ENCODE data around the gene DDX1. TPM values are rescaled to one million over a fixed set of nuclear protein-coding genes. Genes with fewer than 3 reads are reported as not detected.
A peak's percentile ranks its signal among the peaks of the same experiment; 100 is the strongest.

Gene DDX1
- total and polyA plus RNA-seq, 2 of the 4 experiments (the other 2 are of a cell fraction), result 73.6 to 74.9 TPM

DNA sequence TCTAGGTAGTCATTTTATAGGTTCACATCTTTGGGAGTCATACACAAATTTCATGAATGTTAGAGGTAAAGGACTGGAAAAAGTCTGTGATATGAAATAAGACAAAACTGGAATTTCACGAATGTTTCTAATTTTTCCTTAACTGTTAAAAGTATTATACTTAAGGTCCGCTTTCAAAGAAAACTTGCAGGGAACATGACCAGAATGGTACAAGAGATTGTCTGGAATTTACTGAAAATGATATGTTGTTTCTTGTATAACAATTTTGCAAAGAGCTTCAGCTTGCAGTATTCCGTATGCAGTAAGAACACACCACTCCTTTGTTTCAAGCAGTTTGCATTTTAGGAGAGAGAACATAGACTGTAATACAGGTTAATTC is 1.6 kb downstream of the DDX1 start:
- peaks cover 13% of the 10 kb centered on the region for H3K36me3 ChIP-seq (ENCODE audit: control insufficient read depth, insufficient read depth, low read length)
- TF ChIP-seq, protein P1, sequence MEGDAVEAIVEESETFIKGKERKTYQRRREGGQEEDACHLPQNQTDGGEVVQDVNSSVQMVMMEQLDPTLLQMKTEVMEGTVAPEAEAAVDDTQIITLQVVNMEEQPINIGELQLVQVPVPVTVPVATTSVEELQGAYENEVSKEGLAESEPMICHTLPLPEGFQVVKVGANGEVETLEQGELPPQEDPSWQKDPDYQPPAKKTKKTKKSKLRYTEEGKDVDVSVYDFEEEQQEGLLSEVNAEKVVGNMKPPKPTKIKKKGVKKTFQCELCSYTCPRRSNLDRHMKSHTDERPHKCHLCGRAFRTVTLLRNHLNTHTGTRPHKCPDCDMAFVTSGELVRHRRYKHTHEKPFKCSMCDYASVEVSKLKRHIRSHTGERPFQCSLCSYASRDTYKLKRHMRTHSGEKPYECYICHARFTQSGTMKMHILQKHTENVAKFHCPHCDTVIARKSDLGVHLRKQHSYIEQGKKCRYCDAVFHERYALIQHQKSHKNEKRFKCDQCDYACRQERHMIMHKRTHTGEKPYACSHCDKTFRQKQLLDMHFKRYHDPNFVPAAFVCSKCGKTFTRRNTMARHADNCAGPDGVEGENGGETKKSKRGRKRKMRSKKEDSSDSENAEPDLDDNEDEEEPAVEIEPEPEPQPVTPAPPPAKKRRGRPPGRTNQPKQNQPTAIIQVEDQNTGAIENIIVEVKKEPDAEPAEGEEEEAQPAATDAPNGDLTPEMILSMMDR (conservative IDR thresholded peaks at IDR 0.05; ENCODE audit: low read depth, low read length), result no peak
- TF ChIP-seq BHLHE40 (IDR thresholded peaks at IDR 0.05; ENCODE audit: low read depth, low read length) (no peak), CHD1 (IDR thresholded peaks at IDR 0.05; ENCODE audit: low read depth, low read length) (no peak), CEBPB (IDR thresholded peaks at IDR 0.05; ENCODE audit: low read depth, low read length) (no peak), RCOR1 (IDR thresholded peaks at IDR 0.05; ENCODE audit: insufficient replicate concordance, low read length) (no peak), MAZ (IDR thresholded peaks at IDR 0.05; ENCODE audit: borderline replicate concordance, low read depth, low read length) (no peak), SMC3 (IDR thresholded peaks at IDR 0.05; ENCODE audit: low read depth, low read length) (no peak)
- no peaks in the 10 kb centered on the region for H3K4me1 ChIP-seq (ENCODE audit: control insufficient read depth, insufficient read depth, low read length)
- intact Hi-C loops (cut with micrococcal nuclease) (no loop called here), dilution Hi-C loops (cut with HindIII; ENCODE audit: low sequenced_read_pairs, unreplicated experiment) (no loop called here), in situ Hi-C loops (cut with MboI; ENCODE audit: low sequenced_read_pairs) (loop anchor here (25.0 kb wide), 2 partner anchors 556 to 1081 kb away; no protein-coding TSS in a partner anchor)
- H4K91ac ChIP-seq (ENCODE audit: insufficient read depth, low read depth, low read length), result no peak overlapping the region
- no peak for ATAC-seq (ENCODE audit: low read depth)
- no peak overlapping the region for H2AK9ac ChIP-seq (replicated peaks; ENCODE audit: low read depth, low read length, poor library complexity)
- H2BK120ac ChIP-seq (ENCODE audit: low read depth, low read length), result no peak overlapping the region
- CTCF ChIA-PET, result interaction anchor here (0.5 to 0.6 kb wide), 2 partner anchors 94 to 774 kb away, joined by 3 to 5 read pairs; no protein-coding TSS in a partner anchor
- H2BK5ac ChIP-seq (ENCODE audit: low read depth, low read length, poor library complexity, severe bottlenecking), result no peak overlapping the region
- BruUV-seq (replicated peaks), result TSS peak; percentile 45
- no peak overlapping the region for H2AK5ac ChIP-seq (ENCODE audit: low read depth, low read length)
- peak overlapping the region; percentile 62 for H3K4me2 ChIP-seq (ENCODE audit: low read depth, low read length)
- H3K27me3 ChIP-seq (ENCODE audit: control insufficient read depth, insufficient read depth, low read length), result no peaks in the 10 kb centered on the region
- H3K9me3 ChIP-seq (ENCODE audit: control insufficient read depth, insufficient read depth, low read length), result no peaks in the 10 kb centered on the region
- H3K4me3 ChIP-seq (ENCODE audit: insufficient read depth, low read depth, low read length), result no peak overlapping the region
- H4K8ac ChIP-seq (ENCODE audit: low read depth in 2 of 2, low read length in 2 of 2), result no peak overlapping the region
- no peak overlapping the region for H3K56ac ChIP-seq (ENCODE audit: extremely low read depth, insufficient read depth, low read length)
- H3K9me1 ChIP-seq (ENCODE audit: insufficient read depth, low read length), result peaks cover 5% of the 10 kb centered on the region; the same call in 1 of the 2 replicates
- H4K5ac ChIP-seq (ENCODE audit: low read depth, low read length), result no peak overlapping the region
- H4K20me1 ChIP-seq (ENCODE audit: insufficient read depth, low read length), result peaks cover 15% of the 10 kb centered on the region; the same call in 1 of the 2 replicates
- no CpG with 5 or more reads among the region's 3 CpGs for WGBS, 2 experiments (ENCODE audit: extremely low coverage in 2 of 2, insufficient read length in 1 of 2)
- POLR2A ChIA-PET (ENCODE audit: unreplicated experiment), result no interaction called here
- H3K9ac ChIP-seq (ENCODE audit: low read depth, low read length), result no peak overlapping the region
- no peak for DNase-seq
- no peak overlapping the region for H2AFZ ChIP-seq (replicated peaks; ENCODE audit: low read length, poor library complexity)
- H3K18ac ChIP-seq (ENCODE audit: low read depth, low read length), result no peak overlapping the region
- H3K4ac ChIP-seq (ENCODE audit: low read depth, low read length), result no peak overlapping the region
- H3K79me1 ChIP-seq (ENCODE audit: low read depth in 1 of 2, low read length in 2 of 2), result peaks cover 14 to 28% of the 10 kb centered on the region in 2 experiments
- no peak overlapping the region for H3K27ac ChIP-seq (ENCODE audit: insufficient read depth, low read length)
- no peak overlapping the region for H3K23ac ChIP-seq (ENCODE audit: low read depth, low read length)
- no peak overlapping the region for H2BK20ac ChIP-seq (ENCODE audit: low read depth, low read length)
- H2BK15ac ChIP-seq (ENCODE audit: low read depth, low read length), result no peak overlapping the region
- H3K14ac ChIP-seq (replicated peaks; ENCODE audit: low read depth, low read length), result no peak overlapping the region

Measured in IMR-90 (cell line).